ENCODE results near the gene NYNRIN. TPM values are rescaled to one million over a fixed set of nuclear protein-coding genes. Genes with fewer than 3 reads are reported as not detected.

The NYNRIN gene
- total and polyA plus RNA-seq, 10 of the 15 experiments (the other 5 are each of a cell fraction or from before 2014, with no cell fraction given): under 0.01 to 0.15 (median 0.01) TPM; not detected in 5

GRCh38 chr14:24378981-24379906 lies 19.6 kb upstream of the NYNRIN start:
- no peaks in the 10 kb centered on the region for H3K79me2 ChIP-seq (ENCODE audit: control insufficient read depth, insufficient read depth, low read length)
- no peak overlapping the region for H3K27ac ChIP-seq (ENCODE audit: control insufficient read depth, insufficient read depth)
- SMC1A ChIA-PET (ENCODE audit: uncharacterized antibody, unreplicated experiment): interaction anchor here (0.5 to 1.3 kb wide), 3 partner anchors 10 to 266 kb away, joined by 3 to 4 read pairs (median 3); no protein-coding TSS in a partner anchor
- BruUV-seq (replicated peaks): no TSS peak
- WGBS (ENCODE audit: insufficient coverage, insufficient replicate concordance, low lambda C conversion rate, missing lambda C conversion rate): 17% methylated on average over 7 of the region's 7 CpGs
- H3K4me1 ChIP-seq (ENCODE audit: control insufficient read depth, insufficient read depth, low read length): no peaks in the 10 kb centered on the region
- H3K4me3 ChIP-seq: no peak overlapping the region
- no peaks in the 10 kb centered on the region for H3K36me3 ChIP-seq (ENCODE audit: control insufficient read depth in 2 of 2, insufficient read depth in 2 of 2, low read length in 1 of 2)
- POLR2A ChIA-PET: interaction anchor here (1.1 kb wide), 1 partner anchor 13 kb away, joined by 4 read pairs; no protein-coding TSS in a partner anchor
- H3K4me2 ChIP-seq (ENCODE audit: control insufficient read depth, insufficient read depth): no peak overlapping the region
- no peak overlapping the region for H2AFZ ChIP-seq (ENCODE audit: control insufficient read depth, low read depth, low read length)
- ATAC-seq: no peak
- RAD21 ChIA-PET (ENCODE audit: unreplicated experiment): interaction anchor here (1.0 to 1.3 kb wide), 5 partner anchors 9 to 52 kb away, joined by 3 to 5 read pairs (median 3); partner anchors contain the start of genes CBLN3 and KHNYN
- in situ Hi-C loops (cut with MboI) (no loop called here), intact Hi-C loops (cut with micrococcal nuclease; ENCODE audit: unreplicated experiment) (no loop called here)
- no peaks in the 10 kb centered on the region for H3K9me3 ChIP-seq (replicated peaks; ENCODE audit: control insufficient read depth, insufficient read depth, low read length)
- no peak for FAIRE-seq
- H3K27me3 ChIP-seq (replicated peaks in 1 of 2; ENCODE audit: control insufficient read depth in 2 of 2, insufficient read depth in 2 of 2, low read length in 1 of 2): no peaks in the 10 kb centered on the region
- H4K20me1 ChIP-seq (ENCODE audit: control insufficient read depth, insufficient read depth): no peaks in the 10 kb centered on the region
- H3K9ac ChIP-seq (ENCODE audit: control insufficient read depth, insufficient read depth, low read length): no peak overlapping the region
- CTCF ChIA-PET: interaction anchor here (0.9 to 2.8 kb wide), 5 partner anchors 8 to 52 kb away, joined by 3 to 13 read pairs (median 4); no protein-coding TSS in a partner anchor
- DNase-seq (ENCODE audit: low read depth, low spot score): no peak
- TF ChIP-seq, protein P1, sequence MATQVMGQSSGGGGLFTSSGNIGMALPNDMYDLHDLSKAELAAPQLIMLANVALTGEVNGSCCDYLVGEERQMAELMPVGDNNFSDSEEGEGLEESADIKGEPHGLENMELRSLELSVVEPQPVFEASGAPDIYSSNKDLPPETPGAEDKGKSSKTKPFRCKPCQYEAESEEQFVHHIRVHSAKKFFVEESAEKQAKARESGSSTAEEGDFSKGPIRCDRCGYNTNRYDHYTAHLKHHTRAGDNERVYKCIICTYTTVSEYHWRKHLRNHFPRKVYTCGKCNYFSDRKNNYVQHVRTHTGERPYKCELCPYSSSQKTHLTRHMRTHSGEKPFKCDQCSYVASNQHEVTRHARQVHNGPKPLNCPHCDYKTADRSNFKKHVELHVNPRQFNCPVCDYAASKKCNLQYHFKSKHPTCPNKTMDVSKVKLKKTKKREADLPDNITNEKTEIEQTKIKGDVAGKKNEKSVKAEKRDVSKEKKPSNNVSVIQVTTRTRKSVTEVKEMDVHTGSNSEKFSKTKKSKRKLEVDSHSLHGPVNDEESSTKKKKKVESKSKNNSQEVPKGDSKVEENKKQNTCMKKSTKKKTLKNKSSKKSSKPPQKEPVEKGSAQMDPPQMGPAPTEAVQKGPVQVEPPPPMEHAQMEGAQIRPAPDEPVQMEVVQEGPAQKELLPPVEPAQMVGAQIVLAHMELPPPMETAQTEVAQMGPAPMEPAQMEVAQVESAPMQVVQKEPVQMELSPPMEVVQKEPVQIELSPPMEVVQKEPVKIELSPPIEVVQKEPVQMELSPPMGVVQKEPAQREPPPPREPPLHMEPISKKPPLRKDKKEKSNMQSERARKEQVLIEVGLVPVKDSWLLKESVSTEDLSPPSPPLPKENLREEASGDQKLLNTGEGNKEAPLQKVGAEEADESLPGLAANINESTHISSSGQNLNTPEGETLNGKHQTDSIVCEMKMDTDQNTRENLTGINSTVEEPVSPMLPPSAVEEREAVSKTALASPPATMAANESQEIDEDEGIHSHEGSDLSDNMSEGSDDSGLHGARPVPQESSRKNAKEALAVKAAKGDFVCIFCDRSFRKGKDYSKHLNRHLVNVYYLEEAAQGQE (IDR thresholded peaks at IDR 0.05; ENCODE audit: low read depth, low read length): no peak
- TF ChIP-seq CREM (IDR thresholded peaks at IDR 0.05; ENCODE audit: low read depth) (no peak), SPI1 (IDR thresholded peaks at IDR 0.05; ENCODE audit: borderline replicate concordance, insufficient read depth, low read depth, low read length) (no peak), SMAD5 (IDR thresholded peaks at IDR 0.05; ENCODE audit: low read depth) (no peak), SREBF1 (IDR thresholded peaks at IDR 0.05; ENCODE audit: low read length) (no peak), MXI1 (IDR thresholded peaks at IDR 0.05; ENCODE audit: low read depth, low read length) (no peak), CHD4 (IDR thresholded peaks at IDR 0.05) (no peak), SP1 (IDR thresholded peaks at IDR 0.05; ENCODE audit: low read depth, low read length) (no peak), NBN (IDR thresholded peaks at IDR 0.05) (no peak), POLR2AphosphoS5 (IDR thresholded peaks at IDR 0.05; ENCODE audit: low read length) (no peak), EED (IDR thresholded peaks at IDR 0.05; ENCODE audit: low read depth) (no peak)
- TF ChIP-seq, protein P2, sequence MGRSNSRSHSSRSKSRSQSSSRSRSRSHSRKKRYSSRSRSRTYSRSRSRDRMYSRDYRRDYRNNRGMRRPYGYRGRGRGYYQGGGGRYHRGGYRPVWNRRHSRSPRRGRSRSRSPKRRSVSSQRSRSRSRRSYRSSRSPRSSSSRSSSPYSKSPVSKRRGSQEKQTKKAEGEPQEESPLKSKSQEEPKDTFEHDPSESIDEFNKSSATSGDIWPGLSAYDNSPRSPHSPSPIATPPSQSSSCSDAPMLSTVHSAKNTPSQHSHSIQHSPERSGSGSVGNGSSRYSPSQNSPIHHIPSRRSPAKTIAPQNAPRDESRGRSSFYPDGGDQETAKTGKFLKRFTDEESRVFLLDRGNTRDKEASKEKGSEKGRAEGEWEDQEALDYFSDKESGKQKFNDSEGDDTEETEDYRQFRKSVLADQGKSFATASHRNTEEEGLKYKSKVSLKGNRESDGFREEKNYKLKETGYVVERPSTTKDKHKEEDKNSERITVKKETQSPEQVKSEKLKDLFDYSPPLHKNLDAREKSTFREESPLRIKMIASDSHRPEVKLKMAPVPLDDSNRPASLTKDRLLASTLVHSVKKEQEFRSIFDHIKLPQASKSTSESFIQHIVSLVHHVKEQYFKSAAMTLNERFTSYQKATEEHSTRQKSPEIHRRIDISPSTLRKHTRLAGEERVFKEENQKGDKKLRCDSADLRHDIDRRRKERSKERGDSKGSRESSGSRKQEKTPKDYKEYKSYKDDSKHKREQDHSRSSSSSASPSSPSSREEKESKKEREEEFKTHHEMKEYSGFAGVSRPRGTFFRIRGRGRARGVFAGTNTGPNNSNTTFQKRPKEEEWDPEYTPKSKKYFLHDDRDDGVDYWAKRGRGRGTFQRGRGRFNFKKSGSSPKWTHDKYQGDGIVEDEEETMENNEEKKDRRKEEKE (IDR thresholded peaks at IDR 0.05): no peak
- TF ChIP-seq, protein P3, sequence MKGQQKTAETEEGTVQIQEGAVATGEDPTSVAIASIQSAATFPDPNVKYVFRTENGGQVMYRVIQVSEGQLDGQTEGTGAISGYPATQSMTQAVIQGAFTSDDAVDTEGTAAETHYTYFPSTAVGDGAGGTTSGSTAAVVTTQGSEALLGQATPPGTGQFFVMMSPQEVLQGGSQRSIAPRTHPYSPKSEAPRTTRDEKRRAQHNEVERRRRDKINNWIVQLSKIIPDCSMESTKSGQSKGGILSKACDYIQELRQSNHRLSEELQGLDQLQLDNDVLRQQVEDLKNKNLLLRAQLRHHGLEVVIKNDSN (IDR thresholded peaks at IDR 0.05; ENCODE audit: borderline replicate concordance, extremely low read length, insufficient read depth, low read depth, low read length): no peak
